ENCODE results near the gene DEXI. TPM values are rescaled to one million over a fixed set of nuclear protein-coding genes. Genes with fewer than 3 reads are reported as not detected.

The DEXI gene
- total RNA-seq, 1 experiment from 2014 or later = 28.3 TPM

DNA sequence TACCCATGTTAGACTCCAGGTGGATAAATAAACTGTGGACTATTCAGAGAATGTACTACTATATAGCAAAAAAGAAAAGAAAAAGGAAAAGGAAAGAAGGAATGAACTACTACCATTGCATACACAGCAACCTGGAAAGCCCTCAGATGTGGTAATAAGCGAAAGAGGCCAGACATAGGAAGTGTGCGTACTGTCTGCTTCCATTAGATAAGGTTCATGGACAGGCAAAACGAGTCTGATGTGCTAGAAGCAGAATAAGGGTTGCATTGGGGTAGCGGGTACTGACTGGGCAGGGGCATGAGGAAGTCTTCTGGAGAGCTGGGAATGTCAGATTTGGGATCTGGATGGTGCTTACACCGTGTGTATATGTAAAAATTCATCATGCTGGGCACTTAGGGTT lies 23.9 kb upstream of the DEXI start:
- peaks cover 5% of the 10 kb centered on the region in 2 experiments for H3K4me1 Mint-ChIP-seq
- H4K91ac ChIP-seq (ENCODE audit: insufficient read length, low read depth, low read length) = no peak overlapping the region
- H3K4me2 ChIP-seq (ENCODE audit: insufficient read depth, insufficient read length, low read length) = no peak overlapping the region
- H3K14ac ChIP-seq (ENCODE audit: insufficient read depth, low read length) = no peak overlapping the region
- no peak overlapping the region for H2BK5ac ChIP-seq (ENCODE audit: insufficient read length, low read length)
- H2AFZ ChIP-seq (ENCODE audit: low read length) = no peak overlapping the region
- no peaks in the 10 kb centered on the region for H3K79me1 ChIP-seq (ENCODE audit: insufficient read depth, low read depth, low read length, poor library complexity, severe bottlenecking)
- no peak overlapping the region for H3K27ac ChIP-seq (ENCODE audit: insufficient read length, low read depth, low read length)
- no peak overlapping the region for H3K4me3 Mint-ChIP-seq
- H3K23me2 ChIP-seq (ENCODE audit: insufficient read length, low read depth, low read length, poor library complexity, severe bottlenecking) = no peaks in the 10 kb centered on the region
- no peak overlapping the region for H2BK20ac ChIP-seq (ENCODE audit: low read depth, low read length, poor library complexity, severe bottlenecking)
- no peak overlapping the region for H4K8ac ChIP-seq (replicated peaks; ENCODE audit: insufficient read length, low read depth, low read length)
- no peak overlapping the region for H3K9ac ChIP-seq (ENCODE audit: extremely low read depth, insufficient read length, low read length)
- peaks cover 0 to 14% (median 13%) of the 10 kb centered on the region in 3 experiments; a peak in 4 of 7 replicates for H3K36me3 Mint-ChIP-seq (ENCODE audit: insufficient read depth in 1 of 3, low read depth in 3 of 3)
- no CpG with 5 or more reads among the region's 5 CpGs for WGBS (ENCODE audit: extremely low coverage, insufficient read length, low lambda C conversion rate)
- no peak overlapping the region for H3T11ph ChIP-seq (ENCODE audit: low read length)
- H3K27ac Mint-ChIP-seq = no peak overlapping the region; a peak in 1 of 7 replicates
- H2BK120ac ChIP-seq (ENCODE audit: low read depth, low read length, poor library complexity, severe bottlenecking) = no peak overlapping the region
- no peaks in the 10 kb centered on the region for H3K4me1 ChIP-seq (ENCODE audit: insufficient read depth, low read length)
- no peak overlapping the region for H3K23ac ChIP-seq (ENCODE audit: insufficient read length, low read depth, low read length)
- H3K9me3 Mint-ChIP-seq = no peaks in the 10 kb centered on the region
- DNase-seq = no peak
- no peak for TF ChIP-seq CTCF (conservative IDR thresholded peaks at IDR 0.05)
- H4K20me1 ChIP-seq (ENCODE audit: control insufficient read depth, insufficient read depth, insufficient read length) = no peaks in the 10 kb centered on the region
- no peak overlapping the region for H4K5ac ChIP-seq (ENCODE audit: insufficient read length, low read depth, low read length)
- no peaks in the 10 kb centered on the region for H3K27me3 Mint-ChIP-seq (ENCODE audit: low read depth)
- no peaks in the 10 kb centered on the region for H3K9me3 ChIP-seq (ENCODE audit: control insufficient read depth, low read depth, low read length)
- H3K18ac ChIP-seq (ENCODE audit: insufficient read length, low read depth, low read length) = no peak overlapping the region
- H3K27me3 ChIP-seq (ENCODE audit: insufficient read depth, low read length) = no peaks in the 10 kb centered on the region
- H2BK12ac ChIP-seq (ENCODE audit: insufficient read length, low read depth, low read length) = no peak overlapping the region
- H3K4ac ChIP-seq (ENCODE audit: low read depth, low read length) = no peak overlapping the region
- no peaks in the 10 kb centered on the region for H3K79me2 ChIP-seq (ENCODE audit: insufficient read depth, low read length)
- no peak overlapping the region for H3K56ac ChIP-seq (ENCODE audit: insufficient read length, low read depth, low read length)
- H2BK15ac ChIP-seq (ENCODE audit: low read depth, low read length) = no peak overlapping the region
- no peak overlapping the region for H2AK5ac ChIP-seq (ENCODE audit: insufficient read length, low read length)

Data from H9 (cell line).